ENCODE measurements around the gene RPL35A. TPM values are rescaled to one million over a fixed set of nuclear protein-coding genes. Genes with fewer than 3 reads are reported as not detected.

The RPL35A gene
- total RNA-seq, 2 donors from 2014 or later, result 1,211 to 1,450 TPM

- DNase-seq, result no peak
- no peak overlapping the region for H3K9ac ChIP-seq (ENCODE audit: extremely low read depth, low read length, poor library complexity, severe bottlenecking)
- no peak for TF ChIP-seq CTCF (conservative IDR thresholded peaks at IDR 0.05)
- H3K4me1 ChIP-seq (ENCODE audit: control insufficient read depth, insufficient read depth, low read length), result no peaks in the 10 kb centered on the region
- peaks cover 18% of the 10 kb centered on the region for H3K36me3 Mint-ChIP-seq (ENCODE audit: low read depth)
- no peak overlapping the region for H3K4me3 ChIP-seq (ENCODE audit: low read length)
- H3K27me3 ChIP-seq (ENCODE audit: control insufficient read depth, insufficient read depth, low read length, poor library complexity, severe bottlenecking), result no peaks in the 10 kb centered on the region
- no peaks in the 10 kb centered on the region for H3K9me3 Mint-ChIP-seq
- no peak overlapping the region for H3K4me3 Mint-ChIP-seq
- no peak overlapping the region for H3K27ac ChIP-seq (ENCODE audit: low read depth, low read length)
- 83 to 93% methylated on average over 1 of the region's 1 CpG for WGBS, 2 experiments (ENCODE audit: insufficient coverage in 1 of 2, insufficient read length in 1 of 2)
- no peaks in the 10 kb centered on the region for H3K36me3 ChIP-seq (ENCODE audit: control insufficient read depth, insufficient read depth, low read length)
- H3K4me1 Mint-ChIP-seq, result no peaks in the 10 kb centered on the region
- no peaks in the 10 kb centered on the region for H3K27me3 Mint-ChIP-seq (ENCODE audit: insufficient read depth)
- H3K27ac Mint-ChIP-seq, result no peak overlapping the region
- H3K9me3 ChIP-seq (ENCODE audit: control insufficient read depth, low read length), result no peaks in the 10 kb centered on the region
Measured at GRCh38 chr3:197983076-197983475, 33.1 kb downstream of the RPL35A start.

DNA sequence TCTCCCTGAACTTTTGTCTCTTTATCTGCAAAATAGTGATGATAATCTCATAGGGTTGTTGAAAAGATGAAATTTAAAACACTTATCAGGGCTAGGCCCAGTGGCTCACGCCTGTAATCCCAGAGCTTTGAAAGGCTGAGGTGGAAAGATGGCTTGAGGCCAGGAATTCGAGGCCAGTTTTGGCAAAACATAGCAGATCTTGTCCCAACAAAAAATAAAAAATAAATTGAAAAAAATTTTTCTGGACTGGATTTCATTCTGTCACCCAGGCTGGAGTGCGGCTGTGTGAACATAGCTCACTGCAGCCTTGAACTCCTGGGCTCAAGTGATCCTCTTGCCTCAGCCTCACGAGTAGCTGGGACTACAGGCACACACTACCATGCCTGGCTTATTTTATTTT lies 39.7 kb downstream of the RPL35A start:
- Histone ChIP-seq H3K4me1 (ENCODE audit: control insufficient read depth, insufficient read depth, low read length) (no peaks in the 10 kb centered on the region), H3K27ac (ENCODE audit: low read depth, low read length) (no peak overlapping the region), H3K36me3 (ENCODE audit: control insufficient read depth, insufficient read depth, low read length) (no peaks in the 10 kb centered on the region), H3K9me3 (ENCODE audit: control insufficient read depth, low read length) (no peaks in the 10 kb centered on the region), H3K27me3 (ENCODE audit: control insufficient read depth, insufficient read depth, low read length, poor library complexity, severe bottlenecking) (no peaks in the 10 kb centered on the region), H3K4me3 (ENCODE audit: low read length) (no peak overlapping the region), H3K9ac (ENCODE audit: extremely low read depth, low read length, poor library complexity, severe bottlenecking) (no peak overlapping the region)
- Mint-ChIP-seq H3K27ac (no peak overlapping the region), H3K4me1 (no peaks in the 10 kb centered on the region), H3K9me3 (no peaks in the 10 kb centered on the region), H3K4me3 (no peak overlapping the region), H3K36me3 (ENCODE audit: low read depth) (peaks cover 22% of the 10 kb centered on the region), H3K27me3 (ENCODE audit: insufficient read depth) (no peaks in the 10 kb centered on the region)
- no peak for TF ChIP-seq CTCF (conservative IDR thresholded peaks at IDR 0.05)
- no peak for DNase-seq
- 87 to 92% methylated on average over 3 to 4 of the region's 4 CpGs for WGBS, 2 experiments (ENCODE audit: insufficient coverage in 1 of 2, insufficient read length in 1 of 2)

DNA sequence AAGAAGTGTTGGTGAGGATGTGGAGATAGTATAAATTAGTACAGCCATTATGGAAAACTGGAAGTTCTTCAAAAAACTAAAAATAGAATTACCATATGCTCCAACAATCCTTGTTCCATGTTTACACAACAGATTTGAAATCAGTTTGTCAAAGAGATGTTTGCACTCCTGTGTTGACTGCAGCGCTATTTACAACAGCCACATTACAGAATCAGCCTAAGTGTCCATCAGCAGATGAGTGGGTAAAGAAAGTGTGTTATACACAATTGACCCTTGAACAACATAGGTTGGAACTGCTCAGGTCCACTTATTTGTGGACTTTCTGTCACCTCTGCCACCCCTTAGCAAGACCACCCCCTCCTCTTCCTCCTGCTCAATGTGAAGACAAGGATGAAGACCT lies 44.7 kb downstream of the RPL35A start:
- H3K9me3 Mint-ChIP-seq, result no peaks in the 10 kb centered on the region
- H3K4me1 Mint-ChIP-seq, result no peaks in the 10 kb centered on the region
- no peak overlapping the region for H3K27ac Mint-ChIP-seq
- Histone ChIP-seq H3K9ac (ENCODE audit: extremely low read depth, low read length, poor library complexity, severe bottlenecking) (no peak overlapping the region), H3K9me3 (ENCODE audit: control insufficient read depth, low read length) (no peaks in the 10 kb centered on the region), H3K4me1 (ENCODE audit: control insufficient read depth, insufficient read depth, low read length) (no peaks in the 10 kb centered on the region), H3K27ac (ENCODE audit: low read depth, low read length) (no peak overlapping the region), H3K4me3 (ENCODE audit: low read length) (no peak overlapping the region), H3K27me3 (ENCODE audit: control insufficient read depth, insufficient read depth, low read length, poor library complexity, severe bottlenecking) (no peaks in the 10 kb centered on the region), H3K36me3 (ENCODE audit: control insufficient read depth, insufficient read depth, low read length) (no peaks in the 10 kb centered on the region)
- 100% methylated on average over 1 of the region's 1 CpG; no CpG with 5 or more reads in 1 of the 2 experiments for WGBS, 2 experiments (ENCODE audit: insufficient coverage in 1 of 2, insufficient read length in 1 of 2)
- TF ChIP-seq CTCF (conservative IDR thresholded peaks at IDR 0.05), result no peak
- no peak for DNase-seq
- no peaks in the 10 kb centered on the region for H3K27me3 Mint-ChIP-seq (ENCODE audit: insufficient read depth)
- H3K4me3 Mint-ChIP-seq, result no peak overlapping the region
- peaks cover 23% of the 10 kb centered on the region for H3K36me3 Mint-ChIP-seq (ENCODE audit: low read depth)
